SK-N-SH treated with all-trans-retinoic acid at 6 μM for 48 hours (cell line): ENCODE data around the gene BHMT.
"Not testable (repeated sequence)": the region's sequence is repeated elsewhere in the genome, so short reads cannot be mapped to it uniquely, and the experiment has no call there.

Source experiments
- ATAC-seq: fragments of 200-7000 bp; cut with Tn5 transposase; 3 replicates; pipeline ENCODE4 v1.9.1; 2020; ENCODE audit warnings: mild to moderate bottlenecking, moderate library complexity
- ARNTL ChIP-seq: fragments of 450-650 bp; formaldehyde crosslinking; IDR thresholded peaks from 2 replicates; pipeline ENCODE4 v1.5.0; 2020; ENCODE audit warnings: low read depth, mild to moderate bottlenecking, moderate library complexity, borderline replicate concordance
- BACH2 ChIP-seq: fragments of 250-450 bp; sonication (Bioruptor Pico); IDR thresholded peaks from 2 replicates; pipeline ENCODE4 v1.9.0; 2021; ENCODE audit warnings: mild to moderate bottlenecking, borderline replicate concordance
- CREB5 ChIP-seq: fragments of 250-450 bp; sonication (Bioruptor Pico); IDR thresholded peaks from 2 replicates; pipeline ENCODE4 v1.5.1; 2020; ENCODE audit warnings: low read depth, mild to moderate bottlenecking, moderate library complexity
- CSDC2 ChIP-seq: fragments of 250-450 bp; sonication (Bioruptor Pico); IDR thresholded peaks from 2 replicates; pipeline ENCODE4 v1.5.0; 2020; ENCODE audit warnings: mild to moderate bottlenecking, moderate library complexity
- CSRNP3 ChIP-seq: fragments of 250-450 bp; sonication (Bioruptor Pico); IDR thresholded peaks from 2 replicates; pipeline ENCODE4 v1.5.1; 2021; ENCODE audit warnings: mild to moderate bottlenecking, moderate library complexity
- ESRRG ChIP-seq: fragments of 250-450 bp; sonication (Bioruptor Pico); IDR thresholded peaks from 2 replicates; pipeline ENCODE4 v1.6.1; 2021; ENCODE audit warnings: mild to moderate bottlenecking
- GLIS3 ChIP-seq: fragments of 250-450 bp; sonication (Bioruptor Pico); IDR thresholded peaks from 2 replicates; pipeline ENCODE4 v1.5.0; 2020; ENCODE audit warnings: mild to moderate bottlenecking, moderate library complexity
- ISL1 ChIP-seq: fragments of 250-450 bp; sonication (Bioruptor Pico); IDR thresholded peaks from 2 replicates; pipeline ENCODE4 v2.1.2; 2022; ENCODE audit warnings: mild to moderate bottlenecking, moderate library complexity
- OSR1 ChIP-seq: fragments of 250-450 bp; sonication (Bioruptor Pico); IDR thresholded peaks from 2 replicates; pipeline ENCODE4 v1.8.0; 2022; ENCODE audit warnings: moderate library complexity, mild to moderate bottlenecking, inconsistent platforms
- PATZ1 ChIP-seq: fragments of 250-450 bp; sonication (Bioruptor Pico); IDR thresholded peaks from 2 replicates; pipeline ENCODE4 v1.8.0; 2020; ENCODE audit warnings: mild to moderate bottlenecking, moderate library complexity, borderline replicate concordance
- PPARA ChIP-seq: fragments of 250-450 bp; sonication (Bioruptor Pico); IDR thresholded peaks from 2 replicates; pipeline ENCODE4 v1.5.0; 2020; ENCODE audit warnings: mild to moderate bottlenecking, borderline replicate concordance
- RARB ChIP-seq: fragments of 250-450 bp; sonication (Bioruptor Pico); IDR thresholded peaks from 2 replicates; pipeline ENCODE4 v1.8.0; 2021; ENCODE audit warnings: mild to moderate bottlenecking, moderate library complexity
- SNAI2 ChIP-seq: fragments of 250-450 bp; sonication (Bioruptor Pico); IDR thresholded peaks from 2 replicates; pipeline ENCODE4 v1.5.0; 2020; ENCODE audit warnings: mild to moderate bottlenecking, moderate library complexity
- TCF4 ChIP-seq: fragments of 250-450 bp; sonication (Bioruptor Pico); IDR thresholded peaks from 2 replicates; pipeline ENCODE4 v1.8.0; 2021; ENCODE audit warnings: mild to moderate bottlenecking, moderate library complexity, borderline replicate concordance
- TOX ChIP-seq: fragments of 250-450 bp; sonication (Bioruptor Pico); IDR thresholded peaks from 2 replicates; pipeline ENCODE4 v1.8.0; 2021; ENCODE audit warnings: mild to moderate bottlenecking, moderate library complexity, borderline replicate concordance
- TSHZ2 ChIP-seq: fragments of 250-450 bp; sonication (Bioruptor Pico); IDR thresholded peaks from 2 replicates; pipeline ENCODE4 v1.5.0; 2020; ENCODE audit warnings: mild to moderate bottlenecking, moderate library complexity
- ZC3H10 ChIP-seq: fragments of 250-450 bp; sonication (Bioruptor Pico); IDR thresholded peaks from 2 replicates; pipeline ENCODE4 v1.5.1; 2021; ENCODE audit warnings: mild to moderate bottlenecking, moderate library complexity
- ZFP3 ChIP-seq: fragments of 250-450 bp; sonication (Bioruptor Pico); IDR thresholded peaks from 2 replicates; pipeline ENCODE4 v1.5.0; 2020; ENCODE audit warnings: mild to moderate bottlenecking, moderate library complexity
- ZFP30 ChIP-seq: fragments of 450-650 bp; formaldehyde crosslinking; IDR thresholded peaks from 2 replicates; pipeline ENCODE4 v1.5.0; 2022; ENCODE audit warnings: mild to moderate bottlenecking, moderate library complexity
- ZNF565 ChIP-seq: fragments of 450-650 bp; formaldehyde crosslinking; conservative IDR thresholded peaks from 2 replicates; pipeline ENCODE4 v1.5.0; 2020; ENCODE audit warnings: low read depth, mild to moderate bottlenecking, moderate library complexity
- ZNF70 ChIP-seq: fragments of 450-650 bp; formaldehyde crosslinking; IDR thresholded peaks from 2 replicates; pipeline ENCODE4 v1.5.0; 2020; ENCODE audit warnings: mild to moderate bottlenecking, moderate library complexity
- ZNF8 ChIP-seq: fragments of 450-650 bp; formaldehyde crosslinking; IDR thresholded peaks from 2 replicates; pipeline ENCODE4 v1.5.0; 2020; ENCODE audit warnings: mild to moderate bottlenecking, moderate library complexity

Gene BHMT

GRCh38 chr5:79170661-79171060 lies 59.1 kb downstream of the BHMT start:
- TF ChIP-seq CSRNP3 (no peak), ZNF565 (CRISPR knock-in tag) (no peak), CREB5 (no peak), PPARA (CRISPR knock-in tag) (no peak), ZNF70 (CRISPR knock-in tag) (no peak), ESRRG (CRISPR knock-in tag) (no peak), ZC3H10 (CRISPR knock-in tag) (no peak), RARB (CRISPR knock-in tag) (no peak), OSR1 (CRISPR knock-in tag) (no peak), GLIS3 (CRISPR knock-in tag) (no peak), TOX (CRISPR knock-in tag) (no peak), TCF4 (no peak), ZNF8 (CRISPR knock-in tag) (no peak), PATZ1 (no peak), ZFP30 (CRISPR knock-in tag) (no peak)
- ATAC-seq, result no peak

- TF ChIP-seq ARNTL (CRISPR knock-in tag) (no peak), ZFP30 (CRISPR knock-in tag) (no peak), ZNF8 (CRISPR knock-in tag) (no peak)
- ATAC-seq, result no peak
Observed at GRCh38 chr5:79171635-79172245, 60.1 kb downstream of the BHMT start.

GRCh38 chr5:79172269-79172668 lies 60.7 kb downstream of the BHMT start:
- ATAC-seq, result no peak
- TF ChIP-seq ZNF565 (CRISPR knock-in tag), result no peak
- TF ChIP-seq ESRRG (CRISPR knock-in tag), result no peak
- TF ChIP-seq TOX (CRISPR knock-in tag), result no peak
- TF ChIP-seq TCF4, result no peak
- no peak for TF ChIP-seq RARB (CRISPR knock-in tag)

GRCh38 chr5:79173626-79174025 lies 62.0 kb downstream of the BHMT start:
- ATAC-seq, result no peak

GRCh38 chr5:79180449-79180848 lies 68.8 kb downstream of the BHMT start:
- not testable (repeated sequence) for ATAC-seq

More at GRCh38 chr5:79173626-79174025, 62.0 kb downstream of the BHMT start:
- TF ChIP-seq ZNF8 (CRISPR knock-in tag) (no peak), GLIS3 (CRISPR knock-in tag) (no peak), CSDC2 (no peak), PPARA (CRISPR knock-in tag) (no peak), TSHZ2 (CRISPR knock-in tag) (no peak), SNAI2 (no peak), ZNF565 (CRISPR knock-in tag) (no peak), ZNF70 (CRISPR knock-in tag) (no peak), RARB (CRISPR knock-in tag) (no peak), CSRNP3 (no peak), ZC3H10 (CRISPR knock-in tag) (no peak), TCF4 (no peak), ZFP3 (CRISPR knock-in tag) (no peak), TOX (CRISPR knock-in tag) (no peak), ESRRG (CRISPR knock-in tag) (no peak), ISL1 (CRISPR knock-in tag) (no peak), BACH2 (CRISPR knock-in tag) (no peak), ZFP30 (CRISPR knock-in tag) (no peak), ARNTL (CRISPR knock-in tag) (no peak)
